SK-N-SH treated with all-trans-retinoic acid at 6 μM for 48 hours (cell line): ENCODE data around the gene EML6.

ENCODE experiments used
- BACH2 ChIP-seq: fragments of 250-450 bp; sonication (Bioruptor Pico); IDR thresholded peaks from 2 replicates; pipeline ENCODE4 v1.9.0; 2021; ENCODE audit warnings: mild to moderate bottlenecking, borderline replicate concordance
- CSDC2 ChIP-seq: fragments of 250-450 bp; sonication (Bioruptor Pico); IDR thresholded peaks from 2 replicates; pipeline ENCODE4 v1.5.0; 2020; ENCODE audit warnings: mild to moderate bottlenecking, moderate library complexity
- ESRRG ChIP-seq: fragments of 250-450 bp; sonication (Bioruptor Pico); IDR thresholded peaks from 2 replicates; pipeline ENCODE4 v1.6.1; 2021; ENCODE audit warnings: mild to moderate bottlenecking
- ISL1 ChIP-seq: fragments of 250-450 bp; sonication (Bioruptor Pico); IDR thresholded peaks from 2 replicates; pipeline ENCODE4 v2.1.2; 2022; ENCODE audit warnings: mild to moderate bottlenecking, moderate library complexity
- RARB ChIP-seq: fragments of 250-450 bp; sonication (Bioruptor Pico); IDR thresholded peaks from 2 replicates; pipeline ENCODE4 v1.8.0; 2021; ENCODE audit warnings: mild to moderate bottlenecking, moderate library complexity
- SNAI2 ChIP-seq: fragments of 250-450 bp; sonication (Bioruptor Pico); IDR thresholded peaks from 2 replicates; pipeline ENCODE4 v1.5.0; 2020; ENCODE audit warnings: mild to moderate bottlenecking, moderate library complexity
- TOX ChIP-seq: fragments of 250-450 bp; sonication (Bioruptor Pico); IDR thresholded peaks from 2 replicates; pipeline ENCODE4 v1.8.0; 2021; ENCODE audit warnings: mild to moderate bottlenecking, moderate library complexity, borderline replicate concordance
- ZC3H10 ChIP-seq: fragments of 250-450 bp; sonication (Bioruptor Pico); IDR thresholded peaks from 2 replicates; pipeline ENCODE4 v1.5.1; 2021; ENCODE audit warnings: mild to moderate bottlenecking, moderate library complexity
- ZFP30 ChIP-seq: fragments of 450-650 bp; formaldehyde crosslinking; IDR thresholded peaks from 2 replicates; pipeline ENCODE4 v1.5.0; 2022; ENCODE audit warnings: mild to moderate bottlenecking, moderate library complexity
- ZNF565 ChIP-seq: fragments of 450-650 bp; formaldehyde crosslinking; conservative IDR thresholded peaks from 2 replicates; pipeline ENCODE4 v1.5.0; 2020; ENCODE audit warnings: low read depth, mild to moderate bottlenecking, moderate library complexity
- TF ChIP-seq, protein P1 (sequence below): fragments of 250-450 bp; sonication (Bioruptor Pico); IDR thresholded peaks from 2 replicates; pipeline ENCODE4 v1.8.0; 2020; ENCODE audit warnings: mild to moderate bottlenecking, moderate library complexity, borderline replicate concordance
- TF ChIP-seq, protein P2 (sequence below): fragments of 250-450 bp; sonication (Bioruptor Pico); IDR thresholded peaks from 2 replicates; pipeline ENCODE4 v1.5.0; 2020; ENCODE audit warnings: mild to moderate bottlenecking, moderate library complexity
- TF ChIP-seq, protein P3 (sequence below): fragments of 250-450 bp; sonication (Bioruptor Pico); IDR thresholded peaks from 2 replicates; pipeline ENCODE4 v1.5.1; 2020; ENCODE audit warnings: low read depth, mild to moderate bottlenecking, moderate library complexity

DNA sequence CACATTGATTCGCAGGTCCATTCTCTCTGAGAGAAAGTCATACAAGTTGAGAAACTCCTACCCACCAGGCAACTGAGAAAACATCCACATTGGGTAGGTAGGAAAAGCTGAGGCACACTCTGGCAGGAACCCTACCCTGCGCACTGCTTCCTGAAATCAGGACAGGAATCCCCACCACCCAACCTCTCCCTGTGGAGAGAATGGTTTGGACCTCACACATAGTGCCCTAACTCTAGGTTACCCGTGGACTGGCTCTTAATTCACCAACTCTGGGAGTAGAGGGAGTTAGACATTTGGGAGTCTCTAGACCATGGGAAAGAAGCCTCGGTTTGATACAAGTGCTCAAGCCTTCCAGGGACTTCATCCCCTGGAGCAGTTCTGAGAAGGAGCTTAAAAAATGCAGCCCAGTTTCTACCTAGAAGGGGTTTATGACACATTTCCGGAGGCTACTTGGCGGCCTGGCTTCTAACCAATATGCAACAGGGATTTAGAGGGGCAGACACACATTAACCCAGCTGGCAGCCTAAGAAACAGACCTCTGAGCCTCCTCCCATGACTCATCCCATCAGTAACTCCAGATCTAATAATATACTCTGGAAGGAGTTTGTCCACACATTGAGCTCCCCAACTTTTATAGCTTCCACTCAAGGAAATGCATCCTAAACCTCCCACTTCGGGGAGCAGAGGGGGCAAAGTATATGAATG is 136.7 kb downstream of the EML6 start:
- no peak for TF ChIP-seq CSDC2
- TF ChIP-seq, protein P1, sequence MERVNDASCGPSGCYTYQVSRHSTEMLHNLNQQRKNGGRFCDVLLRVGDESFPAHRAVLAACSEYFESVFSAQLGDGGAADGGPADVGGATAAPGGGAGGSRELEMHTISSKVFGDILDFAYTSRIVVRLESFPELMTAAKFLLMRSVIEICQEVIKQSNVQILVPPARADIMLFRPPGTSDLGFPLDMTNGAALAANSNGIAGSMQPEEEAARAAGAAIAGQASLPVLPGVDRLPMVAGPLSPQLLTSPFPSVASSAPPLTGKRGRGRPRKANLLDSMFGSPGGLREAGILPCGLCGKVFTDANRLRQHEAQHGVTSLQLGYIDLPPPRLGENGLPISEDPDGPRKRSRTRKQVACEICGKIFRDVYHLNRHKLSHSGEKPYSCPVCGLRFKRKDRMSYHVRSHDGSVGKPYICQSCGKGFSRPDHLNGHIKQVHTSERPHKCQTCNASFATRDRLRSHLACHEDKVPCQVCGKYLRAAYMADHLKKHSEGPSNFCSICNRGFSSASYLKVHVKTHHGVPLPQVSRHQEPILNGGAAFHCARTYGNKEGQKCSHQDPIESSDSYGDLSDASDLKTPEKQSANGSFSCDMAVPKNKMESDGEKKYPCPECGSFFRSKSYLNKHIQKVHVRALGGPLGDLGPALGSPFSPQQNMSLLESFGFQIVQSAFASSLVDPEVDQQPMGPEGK (CRISPR knock-in tag) = no peak
- TF ChIP-seq, protein P2, sequence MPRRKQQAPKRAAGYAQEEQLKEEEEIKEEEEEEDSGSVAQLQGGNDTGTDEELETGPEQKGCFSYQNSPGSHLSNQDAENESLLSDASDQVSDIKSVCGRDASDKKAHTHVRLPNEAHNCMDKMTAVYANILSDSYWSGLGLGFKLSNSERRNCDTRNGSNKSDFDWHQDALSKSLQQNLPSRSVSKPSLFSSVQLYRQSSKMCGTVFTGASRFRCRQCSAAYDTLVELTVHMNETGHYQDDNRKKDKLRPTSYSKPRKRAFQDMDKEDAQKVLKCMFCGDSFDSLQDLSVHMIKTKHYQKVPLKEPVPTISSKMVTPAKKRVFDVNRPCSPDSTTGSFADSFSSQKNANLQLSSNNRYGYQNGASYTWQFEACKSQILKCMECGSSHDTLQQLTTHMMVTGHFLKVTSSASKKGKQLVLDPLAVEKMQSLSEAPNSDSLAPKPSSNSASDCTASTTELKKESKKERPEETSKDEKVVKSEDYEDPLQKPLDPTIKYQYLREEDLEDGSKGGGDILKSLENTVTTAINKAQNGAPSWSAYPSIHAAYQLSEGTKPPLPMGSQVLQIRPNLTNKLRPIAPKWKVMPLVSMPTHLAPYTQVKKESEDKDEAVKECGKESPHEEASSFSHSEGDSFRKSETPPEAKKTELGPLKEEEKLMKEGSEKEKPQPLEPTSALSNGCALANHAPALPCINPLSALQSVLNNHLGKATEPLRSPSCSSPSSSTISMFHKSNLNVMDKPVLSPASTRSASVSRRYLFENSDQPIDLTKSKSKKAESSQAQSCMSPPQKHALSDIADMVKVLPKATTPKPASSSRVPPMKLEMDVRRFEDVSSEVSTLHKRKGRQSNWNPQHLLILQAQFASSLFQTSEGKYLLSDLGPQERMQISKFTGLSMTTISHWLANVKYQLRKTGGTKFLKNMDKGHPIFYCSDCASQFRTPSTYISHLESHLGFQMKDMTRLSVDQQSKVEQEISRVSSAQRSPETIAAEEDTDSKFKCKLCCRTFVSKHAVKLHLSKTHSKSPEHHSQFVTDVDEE (CRISPR knock-in tag) = no peak
- TF ChIP-seq BACH2 (CRISPR knock-in tag) = no peak
- no peak for TF ChIP-seq ESRRG (CRISPR knock-in tag)
- TF ChIP-seq ISL1 (CRISPR knock-in tag) = no peak
- TF ChIP-seq TOX (CRISPR knock-in tag) = no peak
- TF ChIP-seq, protein P3, sequence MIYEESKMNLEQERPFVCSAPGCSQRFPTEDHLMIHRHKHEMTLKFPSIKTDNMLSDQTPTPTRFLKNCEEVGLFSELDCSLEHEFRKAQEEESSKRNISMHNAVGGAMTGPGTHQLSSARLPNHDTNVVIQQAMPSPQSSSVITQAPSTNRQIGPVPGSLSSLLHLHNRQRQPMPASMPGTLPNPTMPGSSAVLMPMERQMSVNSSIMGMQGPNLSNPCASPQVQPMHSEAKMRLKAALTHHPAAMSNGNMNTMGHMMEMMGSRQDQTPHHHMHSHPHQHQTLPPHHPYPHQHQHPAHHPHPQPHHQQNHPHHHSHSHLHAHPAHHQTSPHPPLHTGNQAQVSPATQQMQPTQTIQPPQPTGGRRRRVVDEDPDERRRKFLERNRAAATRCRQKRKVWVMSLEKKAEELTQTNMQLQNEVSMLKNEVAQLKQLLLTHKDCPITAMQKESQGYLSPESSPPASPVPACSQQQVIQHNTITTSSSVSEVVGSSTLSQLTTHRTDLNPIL (CRISPR knock-in tag) = no peak
- TF ChIP-seq SNAI2 (CRISPR knock-in tag) = no peak
- no peak for TF ChIP-seq ZC3H10 (CRISPR knock-in tag)
- TF ChIP-seq RARB = no peak
- no peak for TF ChIP-seq ZNF565 (CRISPR knock-in tag)
- no peak for TF ChIP-seq ZFP30 (CRISPR knock-in tag)
